ENCODE data around the gene SH3PXD2A. TPM values are rescaled to one million over a fixed set of nuclear protein-coding genes. Genes with fewer than 3 reads are reported as not detected.

SH3PXD2A gene
- total RNA-seq, 1 experiment from 2014 or later = 4.5 TPM

GRCh38 chr10:103732339-103733044 is 122.9 kb downstream of the SH3PXD2A start:
- Histone ChIP-seq H2BK12ac (ENCODE audit: insufficient read length, low read depth, low read length) (no peak overlapping the region), H4K5ac (ENCODE audit: insufficient read length, low read depth, low read length) (no peak overlapping the region), H3K56ac (ENCODE audit: insufficient read length, low read depth, low read length) (no peak overlapping the region), H2BK5ac (ENCODE audit: insufficient read length, low read length) (no peak overlapping the region), H3T11ph (ENCODE audit: low read length) (no peak overlapping the region), H3K9me3 (ENCODE audit: control insufficient read depth, low read depth, low read length) (no peaks in the 10 kb centered on the region), H3K4me2 (ENCODE audit: insufficient read depth, insufficient read length, low read length) (no peak overlapping the region), H2BK120ac (ENCODE audit: low read depth, low read length, poor library complexity, severe bottlenecking) (no peak overlapping the region), H2BK20ac (ENCODE audit: low read depth, low read length, poor library complexity, severe bottlenecking) (no peak overlapping the region), H3K79me1 (ENCODE audit: insufficient read depth, low read depth, low read length, poor library complexity, severe bottlenecking) (no peaks in the 10 kb centered on the region), H3K27ac (ENCODE audit: insufficient read length, low read depth, low read length) (no peak overlapping the region), H4K8ac (replicated peaks; ENCODE audit: insufficient read length, low read depth, low read length) (no peak overlapping the region), H3K18ac (ENCODE audit: insufficient read length, low read depth, low read length) (no peak overlapping the region), H3K4me1 (ENCODE audit: insufficient read depth, low read length) (no peaks in the 10 kb centered on the region; the same call in 1 of the 2 replicates), H3K4ac (ENCODE audit: low read depth, low read length) (no peak overlapping the region), H3K14ac (ENCODE audit: insufficient read depth, low read length) (no peak overlapping the region), H4K91ac (ENCODE audit: insufficient read length, low read depth, low read length) (no peak overlapping the region), H4K20me1 (ENCODE audit: control insufficient read depth, insufficient read depth, insufficient read length) (no peaks in the 10 kb centered on the region), H3K9ac (ENCODE audit: extremely low read depth, insufficient read length, low read length) (no peak overlapping the region), H2AFZ (ENCODE audit: low read length) (no peak overlapping the region), H2AK5ac (ENCODE audit: insufficient read length, low read length) (no peak overlapping the region), H3K79me2 (ENCODE audit: insufficient read depth, low read length) (no peaks in the 10 kb centered on the region), H2BK15ac (ENCODE audit: low read depth, low read length) (no peak overlapping the region), H3K23me2 (ENCODE audit: insufficient read length, low read depth, low read length, poor library complexity, severe bottlenecking) (no peaks in the 10 kb centered on the region), H3K23ac (ENCODE audit: insufficient read length, low read depth, low read length) (no peak overlapping the region), H3K27me3 (ENCODE audit: insufficient read depth, low read length) (no peaks in the 10 kb centered on the region)
- Mint-ChIP-seq H3K27ac (peak overlapping the region in 1 of 3 experiments; percentile 39; a peak in 1 of 7 replicates), H3K27me3 (ENCODE audit: low read depth) (no peaks in the 10 kb centered on the region), H3K4me3 (no peak overlapping the region), H3K36me3 (ENCODE audit: insufficient read depth in 1 of 3, low read depth in 3 of 3) (no peaks in the 10 kb centered on the region; a peak in 1 of 7 replicates), H3K9me3 (no peaks in the 10 kb centered on the region; a peak in 1 of 5 replicates), H3K4me1 (peaks cover 49 to 50% of the 10 kb centered on the region in 2 experiments)
- no CpG with 5 or more reads among the region's 14 CpGs for whole genome bisulfite sequencing (ENCODE audit: extremely low coverage, insufficient read length, low lambda C conversion rate)
- TF ChIP-seq, protein P1, sequence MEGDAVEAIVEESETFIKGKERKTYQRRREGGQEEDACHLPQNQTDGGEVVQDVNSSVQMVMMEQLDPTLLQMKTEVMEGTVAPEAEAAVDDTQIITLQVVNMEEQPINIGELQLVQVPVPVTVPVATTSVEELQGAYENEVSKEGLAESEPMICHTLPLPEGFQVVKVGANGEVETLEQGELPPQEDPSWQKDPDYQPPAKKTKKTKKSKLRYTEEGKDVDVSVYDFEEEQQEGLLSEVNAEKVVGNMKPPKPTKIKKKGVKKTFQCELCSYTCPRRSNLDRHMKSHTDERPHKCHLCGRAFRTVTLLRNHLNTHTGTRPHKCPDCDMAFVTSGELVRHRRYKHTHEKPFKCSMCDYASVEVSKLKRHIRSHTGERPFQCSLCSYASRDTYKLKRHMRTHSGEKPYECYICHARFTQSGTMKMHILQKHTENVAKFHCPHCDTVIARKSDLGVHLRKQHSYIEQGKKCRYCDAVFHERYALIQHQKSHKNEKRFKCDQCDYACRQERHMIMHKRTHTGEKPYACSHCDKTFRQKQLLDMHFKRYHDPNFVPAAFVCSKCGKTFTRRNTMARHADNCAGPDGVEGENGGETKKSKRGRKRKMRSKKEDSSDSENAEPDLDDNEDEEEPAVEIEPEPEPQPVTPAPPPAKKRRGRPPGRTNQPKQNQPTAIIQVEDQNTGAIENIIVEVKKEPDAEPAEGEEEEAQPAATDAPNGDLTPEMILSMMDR (conservative IDR thresholded peaks at IDR 0.05) = no peak
- DNase-seq = no peak

Data from H9 (cell line).